Stomach (tissue), 4 donors: Measurements from ENCODE around the gene PVR.
"Not testable (repeated sequence)": the region's sequence is repeated elsewhere in the genome, so short reads cannot be mapped to it uniquely, and the experiment has no call there.

Experiments
- CTCF ChIP-seq, 7 experiments: fragments of 450-650 bp in 4 of 7; fragments of 200-600 bp in 3 of 7; sonication (generic) in 3 of 7; IDR thresholded peaks; one replicate each; pipeline ENCODE4 v1.5.1; 2016 to 2019; ENCODE audit warnings: antibody characterized with exemption in 7 of 7, control low read depth in 2 of 7, mild to moderate bottlenecking in 1 of 7
- POLR2A ChIP-seq, 4 donors: fragments of 450-650 bp; IDR thresholded peaks; one replicate each; pipeline ENCODE4 v1.6.1; 2016; ENCODE audit warnings: antibody characterized with exemption in 4 of 4, control low read depth in 2 of 4, mild to moderate bottlenecking in 1 of 4, moderate library complexity in 1 of 4

- TF ChIP-seq CTCF, POLR2A (IDR thresholded peaks at IDR 0.05): not testable (repeated sequence)
These were observed 33.2 kb upstream of the PVR start for GRCh38 chr19:44610497-44610896.
